NB4 (cell line): ENCODE results near the gene MYOF.
A peak's percentile ranks its signal among the peaks of the same experiment; 100 is the strongest.

Experiments used
- DNase-seq: peaks from one replicate; pipeline ENCODE4 v3.0.0; 2010; ENCODE audit warnings: low read depth
- H3K4me3 ChIP-seq: one replicate; pipeline ENCODE4 v1.5.1; 2011; ENCODE audit warnings: mild to moderate bottlenecking, low read depth, low read length, moderate library complexity
- CTCF ChIP-seq: IDR thresholded peaks from one replicate; pipeline ENCODE4 v1.5.1; 2012; ENCODE audit warnings: low read depth, low read length
- MAX ChIP-seq: IDR thresholded peaks from 2 replicates; pipeline ENCODE4 v1.6.1; 2011; ENCODE audit warnings: low read depth, low read length
- MYC ChIP-seq: IDR thresholded peaks from 2 replicates; pipeline ENCODE4 v1.6.1; 2011; ENCODE audit warnings: low read depth, low read length
- POLR2A ChIP-seq: IDR thresholded peaks from 2 replicates; pipeline ENCODE4 v1.6.1; 2011; ENCODE audit warnings: mild to moderate bottlenecking; ENCODE audit not compliant: insufficient read length; ENCODE audit errors: extremely low read depth

Gene MYOF

GRCh38 chr10:93383562-93383981, 98.6 kb downstream of the MYOF start:
- H3K4me3 ChIP-seq, result no peak overlapping the region
- TF ChIP-seq MYC, result no peak
- no peak for TF ChIP-seq POLR2A
- no peak for TF ChIP-seq CTCF
- TF ChIP-seq MAX, result no peak
- no peak for DNase-seq

GRCh38 chr10:93379731-93380575, 102.2 kb downstream of the MYOF start:
- no peak overlapping the region for H3K4me3 ChIP-seq
- peak; percentile 43 for DNase-seq
- TF ChIP-seq MAX, result no peak
- TF ChIP-seq POLR2A, result no peak
- no peak for TF ChIP-seq CTCF
- TF ChIP-seq MYC, result no peak

GRCh38 chr10:93378997-93379730, 103.0 kb downstream of the MYOF start:
- TF ChIP-seq CTCF (no peak), POLR2A (no peak), MAX (no peak), MYC (no peak)
- DNase-seq, result no peak

GRCh38 chr10:93378039-93378438, 104.1 kb downstream of the MYOF start:
- H3K4me3 ChIP-seq, result no peak overlapping the region
- DNase-seq, result no peak
- TF ChIP-seq CTCF (no peak), MYC (no peak), POLR2A (no peak), MAX (no peak)

More at GRCh38 chr10:93378997-93379730, 103.0 kb downstream of the MYOF start:
- H3K4me3 ChIP-seq, result no peak overlapping the region

- TF ChIP-seq MYC (no peak), CTCF (peak; percentile 92)
- DNase-seq, result peak; percentile 84
- H3K4me3 ChIP-seq, result no peak overlapping the region
These were observed 105.5 kb downstream of the MYOF start for GRCh38 chr10:93376372-93377293.
